ENCODE results near the gene MBD3L1.

Gene MBD3L1

DNA sequence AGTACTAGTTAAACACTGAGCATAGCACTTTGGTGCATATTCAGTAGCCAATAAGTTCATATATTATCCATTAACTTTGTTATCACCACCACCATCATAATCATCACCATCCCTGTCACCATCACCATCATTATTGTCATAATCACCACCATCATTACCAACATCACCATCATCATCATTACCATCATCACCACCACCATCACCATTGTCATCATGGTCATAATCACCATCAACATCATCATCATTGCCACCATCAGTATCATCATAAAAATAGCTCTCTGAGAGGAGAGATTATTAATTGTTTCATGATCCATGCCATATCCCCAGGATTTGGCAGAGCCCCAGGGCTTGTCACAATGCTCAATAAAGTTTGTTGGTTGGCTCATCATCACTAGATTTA is 49.3 kb downstream of the MBD3L1 start:
- DNase-seq: no peak

DNA sequence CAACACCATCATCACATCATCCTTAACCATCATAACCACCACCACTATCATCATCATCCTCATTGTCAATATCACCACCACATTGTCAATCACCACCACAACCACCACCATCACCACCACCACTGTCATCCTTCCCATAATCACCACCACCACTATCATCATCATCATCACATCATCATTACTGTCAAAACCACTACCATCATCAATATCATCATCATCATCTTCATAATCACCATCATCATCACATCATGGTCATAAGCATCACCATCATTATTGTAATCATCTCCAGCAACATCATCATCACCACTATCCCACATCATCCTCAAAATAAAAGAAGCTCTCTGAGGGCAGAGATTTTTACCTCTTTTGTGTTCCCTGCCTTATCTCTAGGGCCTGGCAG is 52.2 kb downstream of the MBD3L1 start:
- no peak for DNase-seq

GRCh38 chr19:8887364-8887763 is 55.2 kb downstream of the MBD3L1 start:
- no peak for DNase-seq

DNA sequence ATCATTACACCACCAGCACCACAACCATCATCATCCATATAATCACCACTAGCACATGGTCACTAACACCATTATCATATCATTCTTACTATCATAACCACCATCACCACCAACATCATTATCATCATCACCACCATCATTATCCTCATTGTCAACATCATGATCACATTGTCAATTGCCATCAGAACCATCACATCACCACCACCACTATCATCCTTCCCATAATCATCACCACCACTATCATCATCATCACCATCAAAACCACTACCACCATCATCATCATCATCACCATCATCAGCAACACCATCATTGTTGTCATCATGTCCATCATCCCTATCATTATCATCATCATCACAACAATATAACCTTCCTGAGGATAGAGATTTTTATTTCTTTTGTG is 58.1 kb downstream of the MBD3L1 start:
- no peak for DNase-seq

All from stimulated activated CD4-positive, alpha-beta T cell treated with anti-CD3 and anti-CD28 coated beads, Interleukin-2, amount 100 ng/mL, for 48 hours (primary cell).